GM13977 (cell line): ENCODE data around the gene EFNA1.

Experiments
- DNase-seq: peaks from one replicate; pipeline ENCODE4 v3.0.0; 2012; ENCODE audit warnings: low spot score
- CTCF ChIP-seq: IDR thresholded peaks from 2 replicates; pipeline ENCODE4 v1.5.1; 2012; ENCODE audit warnings: mild to moderate bottlenecking, control low read depth; ENCODE audit not compliant: insufficient read depth; ENCODE audit errors: extremely low read depth, missing control alignments
- in situ Hi-C: fragments of 300-500 bp; cut with MboI; formaldehyde crosslinking; loops from one replicate; pipeline ENCODE4 v1.12.0; 2022; ENCODE audit warnings: low sequenced_read_pairs, low pct_unique_long_range_greater_than_20kb, mixed read lengths, inconsistent platforms; ENCODE audit not compliant: unreplicated experiment

Gene EFNA1

GRCh38 chr1:155124503-155125463 lies 2.9 kb upstream of the EFNA1 start:
- no peak for TF ChIP-seq CTCF
- DNase-seq: no peak
- in situ Hi-C loops: no loop called here

GRCh38 chr1:155125511-155125945 lies 2.1 kb upstream of the EFNA1 start:
- TF ChIP-seq CTCF: no peak
- in situ Hi-C loops: no loop called here
- DNase-seq: no peak

- in situ Hi-C loops: no loop called here
- no peak for TF ChIP-seq CTCF
- no peak for DNase-seq
Observed at GRCh38 chr1:155125946-155126555, 1.6 kb upstream of the EFNA1 start.

GRCh38 chr1:155126556-155127104 lies 1.0 kb upstream of the EFNA1 start:
- no peak for TF ChIP-seq CTCF
- peak; percentile 61 for DNase-seq
- in situ Hi-C loops: no loop called here

- in situ Hi-C loops: no loop called here
- TF ChIP-seq CTCF: no peak
- DNase-seq: no peak
Observed at GRCh38 chr1:155127967-155128754, 485 bp downstream of the EFNA1 start.
